ENCODE data around the gene RNF4.

- TF ChIP-seq CTCF (conservative IDR thresholded peaks at IDR 0.05; ENCODE audit: low read depth, low read length) = no peak
- no peak for TF ChIP-seq EZH2 (IDR thresholded peaks at IDR 0.05; ENCODE audit: borderline replicate concordance, low read depth, low read length, poor library complexity, severe bottlenecking)
Measured at GRCh38 chr4:2485956-2486355, 17.1 kb downstream of the RNF4 start.
